HEK293 (cell line): ENCODE measurements around the gene NEURL1.
A peak's percentile ranks its signal among the peaks of the same experiment; 100 is the strongest.

Experiments
- CTCF ChIA-PET: fragments of 350-600 bp; formaldehyde crosslinking; extraction: SDS; loops from one replicate; lab custom pipeline; 2021; ENCODE audit warnings: antibody characterized with exemption; lab: Yijun Ruan, JAX
- POLR2A ChIA-PET: fragments of 300-600 bp; formaldehyde crosslinking; extraction: SDS; loops from one replicate; lab custom pipeline; 2020; ENCODE audit warnings: antibody characterized with exemption, inconsistent platforms; lab: Yijun Ruan, JAX
- H3K27ac ChIP-seq: fragments of 200-500 bp; sonication (Bioruptor generic); 2 replicates; pipeline ENCODE4 v1.5.1; 2014; ENCODE audit warnings: low read depth, low read length, control low read depth, inconsistent platforms; ENCODE audit errors: extremely low read depth
- H3K36me3 ChIP-seq, 2 experiments: fragments of 200-500 bp in 1 of 2; sonication (Bioruptor generic) in 1 of 2; 1 replicate in 1 of 2; 2 replicates in 1 of 2; pipeline ENCODE4 v1.5.1; 2014 to 2017; ENCODE audit warnings: inconsistent platforms in 2 of 2, low read length in 2 of 2; ENCODE audit not compliant: control insufficient read depth in 2 of 2, insufficient read depth in 1 of 2
- H3K4me1 ChIP-seq: fragments of 200-500 bp; sonication (Bioruptor generic); 2 replicates; pipeline ENCODE4 v1.5.1; 2014; ENCODE audit warnings: mild to moderate bottlenecking, low read length, inconsistent platforms; ENCODE audit not compliant: control insufficient read depth, insufficient read depth
- H3K4me3 ChIP-seq: 2 replicates; pipeline ENCODE4 v1.5.1; 2011; ENCODE audit warnings: low read depth, mild to moderate bottlenecking, control low read depth, low read length, moderate library complexity
- H3K9me3 ChIP-seq: fragments of 200-500 bp; sonication (Bioruptor generic); 2 replicates; pipeline ENCODE4 v1.5.1; 2014; ENCODE audit warnings: low read depth, low read length, inconsistent platforms; ENCODE audit not compliant: control insufficient read depth, insufficient read depth
- HOXD13 ChIP-seq: sonication (generic); formaldehyde crosslinking; IDR thresholded peaks from 2 replicates; pipeline ENCODE4 v1.8.0; 2022; ENCODE audit warnings: missing genetic modification reagents, borderline replicate concordance
- KLF8 ChIP-seq: fragments of 450-650 bp; formaldehyde crosslinking; IDR thresholded peaks from 2 replicates; pipeline ENCODE4 v1.5.1; 2016; ENCODE audit warnings: missing biosample characterization, missing genetic modification characterization
- SETDB1 ChIP-seq: IDR thresholded peaks from one replicate; pipeline ENCODE4 v1.6.1; 2017; ENCODE audit warnings: mild to moderate bottlenecking, low read length, moderate library complexity, mixed read lengths; ENCODE audit not compliant: insufficient read length
- TCF7L2 ChIP-seq: IDR thresholded peaks from 2 replicates; pipeline ENCODE4 v1.6.1; 2011; ENCODE audit warnings: low read depth, mild to moderate bottlenecking, inconsistent platforms, low read length, moderate library complexity, borderline replicate concordance
- ZBTB17 ChIP-seq: fragments of 450-650 bp; formaldehyde crosslinking; IDR thresholded peaks from 2 replicates; pipeline ENCODE4 v1.5.1; 2016; ENCODE audit warnings: missing biosample characterization, missing genetic modification characterization
- ZEB2 ChIP-seq: fragments of 450-650 bp; formaldehyde crosslinking; IDR thresholded peaks from 2 replicates; pipeline ENCODE4 v1.5.1; 2016; ENCODE audit warnings: missing biosample characterization, missing genetic modification characterization
- ZNF175 ChIP-seq: fragments of 450-650 bp; formaldehyde crosslinking; IDR thresholded peaks from 2 replicates; pipeline ENCODE4 v1.5.1; 2016; ENCODE audit warnings: missing biosample characterization, missing genetic modification characterization
- ZNF184 ChIP-seq: fragments of 450-650 bp; IDR thresholded peaks from 2 replicates; pipeline ENCODE4 v1.5.1; 2018; ENCODE audit warnings: missing biosample characterization, mild to moderate bottlenecking, missing genetic modification characterization
- ZNF335 ChIP-seq: fragments of 450-650 bp; formaldehyde crosslinking; conservative IDR thresholded peaks from 2 replicates; pipeline ENCODE4 v1.5.1; 2016; ENCODE audit warnings: missing biosample characterization, missing genetic modification characterization
- ZNF341 ChIP-seq: fragments of 450-650 bp; formaldehyde crosslinking; IDR thresholded peaks from 2 replicates; pipeline ENCODE4; 2016; ENCODE audit warnings: low read depth, missing biosample characterization, missing genetic modification characterization
- ZNF350 ChIP-seq: fragments of 450-650 bp; formaldehyde crosslinking; IDR thresholded peaks from 2 replicates; pipeline ENCODE4 v1.5.0; 2017; ENCODE audit warnings: missing biosample characterization, mild to moderate bottlenecking, missing genetic modification characterization
- ZNF366 ChIP-seq: fragments of 450-650 bp; formaldehyde crosslinking; conservative IDR thresholded peaks from 2 replicates; pipeline ENCODE4 v1.5.1; 2016; ENCODE audit warnings: missing biosample characterization, missing genetic modification characterization
- ZNF394 ChIP-seq: fragments of 450-650 bp; formaldehyde crosslinking; IDR thresholded peaks from 2 replicates; pipeline ENCODE4 v1.5.1; 2016; ENCODE audit warnings: missing biosample characterization, missing genetic modification characterization, mild to moderate bottlenecking, moderate library complexity, borderline replicate concordance
- ZNF776 ChIP-seq: fragments of 450-650 bp; formaldehyde crosslinking; IDR thresholded peaks from 2 replicates; pipeline ENCODE4 v1.5.0; 2017; ENCODE audit warnings: missing biosample characterization, missing genetic modification characterization, borderline replicate concordance
- TF ChIP-seq, protein P1 (sequence below): fragments of 450-650 bp; formaldehyde crosslinking; conservative IDR thresholded peaks from 2 replicates; pipeline ENCODE4 v1.5.1; 2016; ENCODE audit warnings: low read depth, missing biosample characterization, missing genetic modification characterization
- TF ChIP-seq, protein P2 (sequence below): fragments of 450-650 bp; formaldehyde crosslinking; IDR thresholded peaks from 2 replicates; pipeline ENCODE4; 2016; ENCODE audit warnings: missing biosample characterization, missing genetic modification characterization
- TF ChIP-seq, protein P3 (sequence below): fragments of 450-650 bp; formaldehyde crosslinking; IDR thresholded peaks from 2 replicates; pipeline ENCODE4 v1.5.1; 2016; ENCODE audit warnings: missing biosample characterization, missing genetic modification characterization
- TF ChIP-seq, protein P4 (sequence below): fragments of 450-650 bp; formaldehyde crosslinking; IDR thresholded peaks from 2 replicates; pipeline ENCODE4 v1.5.1; 2017; ENCODE audit warnings: missing biosample characterization, mild to moderate bottlenecking, missing genetic modification characterization, moderate library complexity
- TF ChIP-seq, protein P5 (sequence below): fragments of 450-650 bp; formaldehyde crosslinking; conservative IDR thresholded peaks from 2 replicates; pipeline ENCODE4 v1.5.1; 2016; ENCODE audit warnings: low read depth, missing biosample characterization, missing genetic modification characterization

The NEURL1 gene

DNA sequence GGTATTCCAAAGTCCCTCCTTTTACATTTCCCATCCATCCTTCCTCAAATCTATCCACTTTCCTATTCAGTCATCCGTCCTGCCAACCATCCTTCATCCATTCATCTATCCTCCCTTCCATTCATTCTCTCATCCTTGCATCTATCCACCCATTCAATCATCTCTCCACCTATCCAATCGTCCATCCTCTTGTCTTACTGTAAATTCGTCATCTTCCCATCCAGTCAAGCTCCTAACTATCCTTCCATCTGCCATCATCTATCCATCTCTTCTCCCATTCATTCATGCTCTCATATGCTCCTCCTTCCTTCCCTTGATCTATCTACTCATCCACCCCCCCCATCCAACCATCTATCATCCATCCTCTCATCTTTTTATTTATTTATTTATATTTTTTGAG lies 19.4 kb upstream of the NEURL1 start:
- ChIA-PET POLR2A (no interaction called here), CTCF (interaction anchor here (0.6 kb wide), 2 partner anchors 29 to 57 kb away, joined by 3 to 4 read pairs; no protein-coding TSS in a partner anchor)
- no peaks in the 10 kb centered on the region for H3K9me3 ChIP-seq
- no peak overlapping the region for H3K4me3 ChIP-seq
- TF ChIP-seq ZBTB17 = peak; percentile 82
- TF ChIP-seq, protein P1, sequence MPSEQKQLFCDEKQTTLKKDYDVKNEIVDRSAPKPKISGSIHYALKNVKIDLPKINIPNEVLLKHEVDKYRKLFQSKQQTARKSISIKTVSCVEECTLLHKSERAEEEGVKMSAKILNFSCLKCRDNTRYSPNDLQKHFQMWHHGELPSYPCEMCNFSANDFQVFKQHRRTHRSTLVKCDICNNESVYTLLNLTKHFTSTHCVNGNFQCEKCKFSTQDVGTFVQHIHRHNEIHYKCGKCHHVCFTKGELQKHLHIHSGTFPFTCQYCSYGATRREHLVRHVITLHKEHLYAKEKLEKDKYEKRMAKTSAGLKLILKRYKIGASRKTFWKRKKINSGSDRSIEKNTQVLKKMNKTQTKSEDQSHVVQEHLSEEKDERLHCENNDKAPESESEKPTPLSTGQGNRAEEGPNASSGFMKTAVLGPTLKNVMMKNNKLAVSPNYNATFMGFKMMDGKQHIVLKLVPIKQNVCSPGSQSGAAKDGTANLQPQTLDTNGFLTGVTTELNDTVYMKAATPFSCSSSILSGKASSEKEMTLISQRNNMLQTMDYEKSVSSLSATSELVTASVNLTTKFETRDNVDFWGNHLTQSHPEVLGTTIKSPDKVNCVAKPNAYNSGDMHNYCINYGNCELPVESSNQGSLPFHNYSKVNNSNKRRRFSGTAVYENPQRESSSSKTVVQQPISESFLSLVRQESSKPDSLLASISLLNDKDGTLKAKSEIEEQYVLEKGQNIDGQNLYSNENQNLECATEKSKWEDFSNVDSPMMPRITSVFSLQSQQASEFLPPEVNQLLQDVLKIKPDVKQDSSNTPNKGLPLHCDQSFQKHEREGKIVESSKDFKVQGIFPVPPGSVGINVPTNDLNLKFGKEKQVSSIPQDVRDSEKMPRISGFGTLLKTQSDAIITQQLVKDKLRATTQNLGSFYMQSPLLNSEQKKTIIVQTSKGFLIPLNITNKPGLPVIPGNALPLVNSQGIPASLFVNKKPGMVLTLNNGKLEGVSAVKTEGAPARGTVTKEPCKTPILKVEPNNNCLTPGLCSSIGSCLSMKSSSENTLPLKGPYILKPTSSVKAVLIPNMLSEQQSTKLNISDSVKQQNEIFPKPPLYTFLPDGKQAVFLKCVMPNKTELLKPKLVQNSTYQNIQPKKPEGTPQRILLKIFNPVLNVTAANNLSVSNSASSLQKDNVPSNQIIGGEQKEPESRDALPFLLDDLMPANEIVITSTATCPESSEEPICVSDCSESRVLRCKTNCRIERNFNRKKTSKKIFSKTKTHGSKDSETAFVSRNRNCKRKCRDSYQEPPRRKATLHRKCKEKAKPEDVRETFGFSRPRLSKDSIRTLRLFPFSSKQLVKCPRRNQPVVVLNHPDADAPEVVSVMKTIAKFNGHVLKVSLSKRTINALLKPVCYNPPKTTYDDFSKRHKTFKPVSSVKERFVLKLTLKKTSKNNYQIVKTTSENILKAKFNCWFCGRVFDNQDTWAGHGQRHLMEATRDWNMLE = no peak
- TF ChIP-seq ZNF335 = no peak
- TF ChIP-seq, protein P2, sequence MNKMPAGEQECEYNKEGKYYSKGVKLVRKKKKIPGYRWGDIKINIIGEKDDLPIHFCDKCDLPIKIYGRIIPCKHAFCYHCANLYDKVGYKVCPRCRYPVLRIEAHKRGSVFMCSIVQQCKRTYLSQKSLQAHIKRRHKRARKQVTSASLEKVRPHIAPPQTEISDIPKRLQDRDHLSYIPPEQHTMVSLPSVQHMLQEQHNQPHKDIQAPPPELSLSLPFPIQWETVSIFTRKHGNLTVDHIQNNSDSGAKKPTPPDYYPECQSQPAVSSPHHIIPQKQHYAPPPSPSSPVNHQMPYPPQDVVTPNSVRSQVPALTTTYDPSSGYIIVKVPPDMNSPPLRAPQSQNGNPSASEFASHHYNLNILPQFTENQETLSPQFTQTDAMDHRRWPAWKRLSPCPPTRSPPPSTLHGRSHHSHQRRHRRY = no peak
- TF ChIP-seq ZNF366 = peak; percentile 86
- H3K36me3 ChIP-seq = no peaks in the 10 kb centered on the region
- H3K27ac ChIP-seq = no peak overlapping the region
- H3K4me1 ChIP-seq = no peaks in the 10 kb centered on the region

DNA sequence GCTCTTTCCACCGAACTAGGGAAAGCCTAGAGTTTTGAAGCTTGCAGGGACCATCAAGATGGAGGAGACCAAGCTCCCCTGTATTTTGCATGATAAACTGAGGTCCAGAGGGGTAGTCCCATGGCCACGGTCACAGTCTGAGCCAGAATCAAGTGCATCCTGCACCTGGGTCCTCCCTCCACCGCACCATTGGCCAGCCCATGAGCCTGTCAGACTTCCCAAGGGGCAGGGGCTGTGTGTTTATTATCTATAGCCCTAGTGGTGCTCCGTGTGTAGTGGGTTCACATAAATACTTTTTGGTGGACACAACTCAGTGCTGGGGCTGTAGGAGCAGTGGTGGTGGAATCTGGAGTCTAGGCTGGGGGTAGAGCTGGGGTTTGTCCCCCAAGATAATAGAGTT lies 18.1 kb upstream of the NEURL1 start:
- Histone ChIP-seq H3K36me3 (no peaks in the 10 kb centered on the region), H3K9me3 (no peaks in the 10 kb centered on the region), H3K4me3 (no peak overlapping the region), H3K27ac (no peak overlapping the region), H3K4me1 (no peaks in the 10 kb centered on the region)
- TF ChIP-seq ZNF184 = no peak
- TF ChIP-seq TCF7L2 = no peak
- TF ChIP-seq ZNF175 (tag by site-specific recombination) = no peak
- TF ChIP-seq ZNF394 (tag by site-specific recombination) = no peak
- TF ChIP-seq SETDB1 = no peak
- TF ChIP-seq ZEB2 = no peak
- ChIA-PET CTCF (interaction anchor here (0.7 to 4.1 kb wide), 7 partner anchors 10 to 118 kb away, joined by 3 to 26 read pairs (median 4); no protein-coding TSS in a partner anchor), POLR2A (no interaction called here)

DNA sequence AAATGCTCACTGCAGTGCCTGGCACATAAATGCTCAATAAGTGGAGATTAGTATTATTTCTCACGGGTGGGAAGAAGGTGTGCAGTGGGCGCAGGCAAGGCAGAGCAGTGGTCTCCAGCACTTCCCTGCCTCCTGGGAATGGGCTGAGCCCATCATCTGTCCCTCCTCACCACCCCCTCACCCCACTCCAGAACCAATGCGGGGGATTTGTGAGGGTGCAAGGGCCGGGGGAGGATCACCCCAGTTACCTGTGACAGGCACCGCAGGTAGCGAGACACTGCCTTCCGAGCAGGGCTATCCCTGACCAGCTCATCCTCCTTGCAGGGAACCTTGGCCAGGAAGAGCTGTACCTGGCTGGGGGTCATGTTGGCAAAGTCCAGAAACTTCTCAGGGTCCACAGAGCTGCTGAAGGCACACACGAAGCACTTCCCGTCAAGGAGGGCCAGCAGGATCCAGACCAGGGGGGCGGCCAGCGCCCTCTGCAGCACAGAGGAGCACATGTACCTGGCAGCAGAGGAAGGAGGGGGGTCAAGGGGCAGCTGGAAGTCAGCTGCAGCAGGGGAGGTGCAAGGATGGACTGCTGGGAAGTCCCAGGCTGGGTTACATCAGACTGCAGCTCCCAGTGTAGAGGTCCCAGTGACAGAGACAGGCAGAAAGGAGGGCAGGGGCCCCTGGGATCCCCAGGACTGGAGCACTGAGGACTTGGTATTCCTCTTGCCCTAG lies 17.3 kb upstream of the NEURL1 start:
- H3K4me3 ChIP-seq = no peak overlapping the region
- ChIA-PET CTCF (interaction anchor here (0.5 to 4.1 kb wide), 14 partner anchors 10 to 640 kb away, joined by 3 to 26 read pairs (median 4); no protein-coding TSS in a partner anchor), POLR2A (interaction anchor here (0.6 kb wide), 1 partner anchor 18 kb away, joined by 3 read pairs; the partner anchor contains the start of gene CALHM1)
- H3K36me3 ChIP-seq = no peaks in the 10 kb centered on the region
- no peaks in the 10 kb centered on the region for H3K9me3 ChIP-seq
- H3K27ac ChIP-seq = no peak overlapping the region
- H3K4me1 ChIP-seq = no peaks in the 10 kb centered on the region
- TF ChIP-seq HOXD13 (CRISPR knock-in tag) = no peak
- TF ChIP-seq ZNF776 (tag by site-specific recombination) = no peak
- TF ChIP-seq, protein P3, sequence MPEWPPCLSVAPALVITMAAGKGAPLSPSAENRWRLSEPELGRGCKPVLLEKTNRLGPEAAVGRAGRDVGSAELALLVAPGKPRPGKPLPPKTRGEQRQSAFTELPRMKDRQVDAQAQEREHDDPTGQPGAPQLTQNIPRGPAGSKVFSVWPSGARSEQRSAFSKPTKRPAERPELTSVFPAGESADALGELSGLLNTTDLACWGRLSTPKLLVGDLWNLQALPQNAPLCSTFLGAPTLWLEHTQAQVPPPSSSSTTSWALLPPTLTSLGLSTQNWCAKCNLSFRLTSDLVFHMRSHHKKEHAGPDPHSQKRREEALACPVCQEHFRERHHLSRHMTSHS (tag by site-specific recombination) = no peak
- no peak for TF ChIP-seq ZNF350 (tag by site-specific recombination)
- no peak for TF ChIP-seq KLF8 (tag by site-specific recombination)
- TF ChIP-seq, protein P4, sequence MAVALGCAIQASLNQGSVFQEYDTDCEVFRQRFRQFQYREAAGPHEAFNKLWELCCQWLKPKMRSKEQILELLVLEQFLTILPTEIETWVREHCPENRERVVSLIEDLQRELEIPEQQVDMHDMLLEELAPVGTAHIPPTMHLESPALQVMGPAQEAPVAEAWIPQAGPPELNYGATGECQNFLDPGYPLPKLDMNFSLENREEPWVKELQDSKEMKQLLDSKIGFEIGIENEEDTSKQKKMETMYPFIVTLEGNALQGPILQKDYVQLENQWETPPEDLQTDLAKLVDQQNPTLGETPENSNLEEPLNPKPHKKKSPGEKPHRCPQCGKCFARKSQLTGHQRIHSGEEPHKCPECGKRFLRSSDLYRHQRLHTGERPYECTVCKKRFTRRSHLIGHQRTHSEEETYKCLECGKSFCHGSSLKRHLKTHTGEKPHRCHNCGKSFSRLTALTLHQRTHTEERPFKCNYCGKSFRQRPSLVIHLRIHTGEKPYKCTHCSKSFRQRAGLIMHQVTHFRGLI (tag by site-specific recombination) = no peak
- TF ChIP-seq, protein P5, sequence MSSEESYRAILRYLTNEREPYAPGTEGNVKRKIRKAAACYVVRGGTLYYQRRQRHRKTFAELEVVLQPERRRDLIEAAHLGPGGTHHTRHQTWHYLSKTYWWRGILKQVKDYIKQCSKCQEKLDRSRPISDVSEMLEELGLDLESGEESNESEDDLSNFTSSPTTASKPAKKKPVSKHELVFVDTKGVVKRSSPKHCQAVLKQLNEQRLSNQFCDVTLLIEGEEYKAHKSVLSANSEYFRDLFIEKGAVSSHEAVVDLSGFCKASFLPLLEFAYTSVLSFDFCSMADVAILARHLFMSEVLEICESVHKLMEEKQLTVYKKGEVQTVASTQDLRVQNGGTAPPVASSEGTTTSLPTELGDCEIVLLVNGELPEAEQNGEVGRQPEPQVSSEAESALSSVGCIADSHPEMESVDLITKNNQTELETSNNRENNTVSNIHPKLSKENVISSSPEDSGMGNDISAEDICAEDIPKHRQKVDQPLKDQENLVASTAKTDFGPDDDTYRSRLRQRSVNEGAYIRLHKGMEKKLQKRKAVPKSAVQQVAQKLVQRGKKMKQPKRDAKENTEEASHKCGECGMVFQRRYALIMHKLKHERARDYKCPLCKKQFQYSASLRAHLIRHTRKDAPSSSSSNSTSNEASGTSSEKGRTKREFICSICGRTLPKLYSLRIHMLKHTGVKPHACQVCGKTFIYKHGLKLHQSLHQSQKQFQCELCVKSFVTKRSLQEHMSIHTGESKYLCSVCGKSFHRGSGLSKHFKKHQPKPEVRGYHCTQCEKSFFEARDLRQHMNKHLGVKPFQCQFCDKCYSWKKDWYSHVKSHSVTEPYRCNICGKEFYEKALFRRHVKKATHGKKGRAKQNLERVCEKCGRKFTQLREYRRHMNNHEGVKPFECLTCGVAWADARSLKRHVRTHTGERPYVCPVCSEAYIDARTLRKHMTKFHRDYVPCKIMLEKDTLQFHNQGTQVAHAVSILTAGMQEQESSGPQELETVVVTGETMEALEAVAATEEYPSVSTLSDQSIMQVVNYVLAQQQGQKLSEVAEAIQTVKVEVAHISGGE (tag by site-specific recombination) = no peak
- TF ChIP-seq ZNF341 (tag by site-specific recombination) = peak; percentile 60
